ENCODE data around the gene TRIM65. TPM values are rescaled to one million over a fixed set of nuclear protein-coding genes. Genes with fewer than 3 reads are reported as not detected.

The TRIM65 gene
- total RNA-seq, result 20.1 and 23.0 TPM in 2 replicates

GRCh38 chr17:75896415-75897159, at the start of gene TRIM65:
Gene TRIM65 (minus strand): TSS chr17:75896951. CDS start chr17:75896937, 14 bp downstream.

GRCh38 chr17:75940727-75941441, 44.1 kb upstream of the TRIM65 start, which contains the start of gene FBF1:
Gene FBF1 (minus strand): TSS chr17:75941042. CDS start chr17:75938149, 2,893 bp downstream.

GRCh38 chr17:75904749-75905521, 8.2 kb upstream of the TRIM65 start, which contains the start of gene MRPL38:
Gene MRPL38 (minus strand): TSS chr17:75904884. CDS start chr17:75904875, 9 bp downstream.

GRCh38 chr17:75878174-75878998, 18.4 kb downstream of the TRIM65 start, which contains the start of gene TRIM47:
Gene TRIM47 (minus strand): TSS chr17:75878581. CDS start chr17:75878548, 33 bp downstream.

GRCh38 chr17:75855310-75856061, 41.3 kb downstream of the TRIM65 start, which contains the start of gene WBP2:
Gene WBP2 (minus strand): TSS chr17:75855335. CDS start chr17:75855297, 38 bp downstream.

GRCh38 chr17:75843577-75844529, 52.9 kb downstream of the TRIM65 start, which contains the start of gene UNC13D:
Gene UNC13D (minus strand): TSS chr17:75844404. CDS start chr17:75844337, 67 bp downstream.

Other genes starting within 250 kb of the TRIM65 start
- 7.1 and 23.6 TPM in 2 replicates for gene RECQL5, start 229.8 kb downstream of the TRIM65 start, total RNA-seq
- 63.3 and 68.3 TPM in 2 replicates for gene SAP30BP, start 229.6 kb downstream of the TRIM65 start, total RNA-seq
- gene ITGB4, start 175.5 kb downstream of the TRIM65 start, total RNA-seq, result 8.6 and 22.9 TPM in 2 replicates
- 57.1 and 85.5 TPM in 2 replicates for gene GALK1, start 131.8 kb downstream of the TRIM65 start, total RNA-seq
- 6.8 and 22.8 TPM in 2 replicates for gene UNK, start 112.1 kb downstream of the TRIM65 start, total RNA-seq
- gene UNC13D, start 52.5 kb downstream of the TRIM65 start, total RNA-seq, result 0.97 and 4.7 TPM in 2 replicates
- 13.8 and 44.6 TPM in 2 replicates for gene WBP2, start 41.6 kb downstream of the TRIM65 start, total RNA-seq
- 65.4 and 91.7 TPM in 2 replicates for gene TRIM47, start 18.4 kb downstream of the TRIM65 start, total RNA-seq
- 27.4 and 33.4 TPM in 2 replicates for gene MRPL38, start 7.9 kb upstream of the TRIM65 start, total RNA-seq
- 4.7 and 9.1 TPM in 2 replicates for gene FBF1, start 44.1 kb upstream of the TRIM65 start, total RNA-seq
- gene ACOX1, start 82.2 kb upstream of the TRIM65 start, total RNA-seq, result 46.3 and 82.1 TPM in 2 replicates
- 15.2 and 16.0 TPM in 2 replicates for gene TEN1, start 82.3 kb upstream of the TRIM65 start, total RNA-seq
- gene CDK3, start 103.9 kb upstream of the TRIM65 start, total RNA-seq, result 0.81 and 2.7 TPM in 2 replicates
- under 0.01 TPM in 1 of 2 replicates, not detected in the other for gene EVPL, start 130.4 kb upstream of the TRIM65 start, total RNA-seq
- gene SRP68, start 175.6 kb upstream of the TRIM65 start, total RNA-seq, result 25.1 and 54.9 TPM in 2 replicates
- gene GALR2, start 177.8 kb upstream of the TRIM65 start, total RNA-seq, result 0.16 TPM in 1 of 2 replicates, not detected in the other
- gene ZACN, start 182.2 kb upstream of the TRIM65 start, total RNA-seq, result not detected in 2 replicates
- gene EXOC7, start 206.8 kb upstream of the TRIM65 start, total RNA-seq, result 51.8 and 129 TPM in 2 replicates
- under 0.01 TPM in 1 of 2 replicates, not detected in the other for gene FOXJ1, start 244.3 kb upstream of the TRIM65 start, total RNA-seq